PC-9 (cell line): ENCODE measurements around the gene POLD4. TPM values are rescaled to one million over a fixed set of nuclear protein-coding genes. Genes with fewer than 3 reads are reported as not detected.

Source experiments
- BruUV-seq: library from RNA; stranded (reverse); fragments of 400-500 nt; replicated peaks from 2 replicates; lab custom pipeline; 2021; lab: Mats Ljungman, UMichigan
- CTCF ChIA-PET: fragments of 300-600 bp; sonication (Branson Sonifier 250); formaldehyde crosslinking; loops from one replicate; lab custom pipeline; 2022; ENCODE audit warnings: antibody characterized with exemption; lab: Charles Lee
- POLR2A ChIA-PET: fragments of 300-600 bp; sonication (Branson Sonifier 250); formaldehyde crosslinking; loops from one replicate; lab custom pipeline; 2022; ENCODE audit warnings: antibody characterized with exemption; ENCODE audit not compliant: unreplicated experiment; lab: Charles Lee
- DNase-seq, 2 experiments: peaks; one replicate each; pipeline versions ENCODE4 v3.0.0 to v3.0.0-alpha.2; 2015 to 2022; ENCODE audit warnings: mixed read lengths in 1 of 2
- H2AFZ ChIP-seq: fragments of 200-600 bp; sonication (generic); 2 replicates; pipeline ENCODE4 v1.8.1; 2017; ENCODE audit warnings: antibody characterized with exemption
- H3F3A ChIP-seq: fragments of 200-600 bp; sonication (generic); 2 replicates; pipeline ENCODE4 v1.8.1; 2017; ENCODE audit warnings: antibody characterized with exemption, mild to moderate bottlenecking, low read depth; ENCODE audit not compliant: insufficient read depth
- H3K27ac ChIP-seq: fragments of 200-600 bp; sonication (generic); 2 replicates; pipeline ENCODE4 v1.6.1; 2016; ENCODE audit warnings: mixed run types
- H3K27me3 ChIP-seq: fragments of 200-600 bp; sonication (generic); 2 replicates; pipeline ENCODE4 v1.6.1; 2016; ENCODE audit warnings: low read depth, mixed run types; ENCODE audit not compliant: insufficient read depth
- H3K36me3 ChIP-seq: fragments of 200-600 bp; sonication (generic); 2 replicates; pipeline ENCODE4 v1.6.1; 2016; ENCODE audit warnings: low read depth, mixed run types
- H3K4me1 ChIP-seq: fragments of 200-600 bp; sonication (generic); replicated peaks from 2 replicates; pipeline ENCODE4 v1.6.1; 2016; ENCODE audit warnings: mixed run types; ENCODE audit not compliant: insufficient read depth
- H3K4me2 ChIP-seq: fragments of 200-600 bp; sonication (generic); 2 replicates; pipeline ENCODE4 v1.6.1; 2017; ENCODE audit warnings: mixed run types
- H3K4me3 ChIP-seq: fragments of 200-600 bp; sonication (generic); 2 replicates; pipeline ENCODE4 v1.6.1; 2016; ENCODE audit warnings: mixed run types
- H3K79me2 ChIP-seq: fragments of 200-600 bp; sonication (generic); 2 replicates; pipeline ENCODE4 v1.6.1; 2017; ENCODE audit warnings: low read depth, mixed run types
- H3K9me2 ChIP-seq: fragments of 200-600 bp; sonication (generic); 2 replicates; pipeline ENCODE4 v1.8.1; 2017; ENCODE audit warnings: mild to moderate bottlenecking; ENCODE audit not compliant: insufficient read depth
- H3K9me3 ChIP-seq: fragments of 200-600 bp; sonication (generic); 2 replicates; pipeline ENCODE4 v1.8.1; 2016; ENCODE audit warnings: low read depth; ENCODE audit not compliant: insufficient read depth
- H4K20me1 ChIP-seq: fragments of 200-600 bp; sonication (generic); 2 replicates; pipeline ENCODE4 v1.8.1; 2017; ENCODE audit not compliant: insufficient read depth
- CTCF ChIP-seq: fragments of 200-600 bp; sonication (generic); conservative IDR thresholded peaks from 2 replicates; pipeline ENCODE4 v1.6.1; 2017; ENCODE audit warnings: mixed run types, antibody characterized with exemption, mild to moderate bottlenecking, moderate library complexity
- EZH2 ChIP-seq: fragments of 200-600 bp; sonication (generic); IDR thresholded peaks from 2 replicates; pipeline ENCODE4 v1.8.0; 2017; ENCODE audit warnings: antibody characterized with exemption, low read depth
- intact Hi-C: fragments of 100-400 bp; cut with micrococcal nuclease; formaldehyde crosslinking; loops from one replicate; pipeline ENCODE4 v1.10.0; 2022; ENCODE audit not compliant: unreplicated experiment
- total RNA-seq: library from RNA; stranded (reverse); gene quantifications from 2 replicates; pipeline ENCODE4 v1.2.3, GENCODE V29; 2021

The POLD4 gene
- total RNA-seq, 1 experiment from 2014 or later: 67.1 TPM

- Histone ChIP-seq H3K27me3 (no peaks in the 10 kb centered on the region), H3K36me3 (no peaks in the 10 kb centered on the region), H2AFZ (no peak overlapping the region), H3K4me3 (peak overlapping the region; percentile 87), H3K79me2 (peaks cover 55% of the 10 kb centered on the region), H4K20me1 (peaks cover 23% of the 10 kb centered on the region), H3K4me2 (peak overlapping the region; percentile 94), H3K9me3 (no peaks in the 10 kb centered on the region), H3F3A (peaks cover 58% of the 10 kb centered on the region), H3K9me2 (no peaks in the 10 kb centered on the region), H3K27ac (peak overlapping the region; percentile 99), H3K4me1 (peaks cover 66% of the 10 kb centered on the region)
- no peak for TF ChIP-seq CTCF
- TF ChIP-seq EZH2: no peak
- TSS peak; percentile 80 for BruUV-seq
- ChIA-PET CTCF (interaction anchor here (0.6 to 2.6 kb wide), 12 partner anchors 8 to 461 kb away, joined by 3 to 14 read pairs (median 5); no protein-coding TSS in a partner anchor), POLR2A (interaction anchor here (0.5 to 2.2 kb wide), 21 partner anchors 9 to 1486 kb away, joined by 3 to 48 read pairs (median 5); partner anchors contain the start of genes DPP3, FIBP and RAD9A)
- intact Hi-C loops: loop anchor here (1.0 to 10.0 kb wide), 6 partner anchors 21 to 530 kb away; partner anchors contain the start of genes CDK2AP2, PITPNM1, POLD4 and RCE1
- DNase-seq: peak; percentile 82 to 85
Measured at GRCh38 chr11:67374571-67375281, 21.4 kb upstream of the POLD4 start.

- Histone ChIP-seq H3K36me3 (no peaks in the 10 kb centered on the region; the same call in 1 of the 2 replicates), H3K27ac (peak overlapping the region; percentile 99), H2AFZ (no peak overlapping the region), H3K9me3 (no peaks in the 10 kb centered on the region), H3K4me3 (peak overlapping the region; percentile 87), H3F3A (peaks cover 58% of the 10 kb centered on the region), H3K4me2 (peak overlapping the region; percentile 94), H3K9me2 (no peaks in the 10 kb centered on the region), H3K79me2 (peaks cover 63% of the 10 kb centered on the region), H4K20me1 (peaks cover 31% of the 10 kb centered on the region), H3K4me1 (peaks cover 58% of the 10 kb centered on the region), H3K27me3 (no peaks in the 10 kb centered on the region)
- POLR2A ChIA-PET: interaction anchor here (0.5 to 2.2 kb wide), 19 partner anchors 8 to 894 kb away, joined by 3 to 48 read pairs (median 5); partner anchors contain the start of genes DPP3 and RAD9A
- BruUV-seq: no TSS peak
- CTCF ChIA-PET: interaction anchor here (0.6 to 2.6 kb wide), 12 partner anchors 9 to 460 kb away, joined by 3 to 13 read pairs (median 4); no protein-coding TSS in a partner anchor
- intact Hi-C loops: loop anchor here (1.0 to 10.0 kb wide), 6 partner anchors 8 to 529 kb away; partner anchors contain the start of genes CDK2AP2, PITPNM1, POLD4 and RCE1
- peak; percentile 98 to 99 for DNase-seq
- no peak for TF ChIP-seq EZH2
- peak; percentile 64 for TF ChIP-seq CTCF
Measured at GRCh38 chr11:67373648-67374570, 20.6 kb upstream of the POLD4 start.
